ENCODE results near the gene GNE. TPM values are rescaled to one million over a fixed set of nuclear protein-coding genes. Genes with fewer than 3 reads are reported as not detected.

GNE gene
- total and polyA plus RNA-seq, 2 donors from 2014 or later, result 10.3 to 48.1 TPM

GRCh38 chr9:36208521-36209253 lies 49.6 kb downstream of the GNE start:
- peaks cover 0 to 22% (median 21%) of the 10 kb centered on the region in 3 donors for H3K4me1 ChIP-seq (ENCODE audit: control insufficient read depth in 2 of 3, insufficient read depth in 2 of 3, low read depth in 1 of 3, low read length in 3 of 3)
- intact Hi-C loops (cut with DNase I), result no loop called here
- no peaks in the 10 kb centered on the region for H3K27me3 ChIP-seq (ENCODE audit: control insufficient read depth, insufficient read depth, low read length)
- peaks cover 11 to 77% (median 56%) of the 10 kb centered on the region in 3 donors for H3K36me3 ChIP-seq (ENCODE audit: control insufficient read depth in 2 of 3, insufficient read depth in 3 of 3, low read length in 3 of 3)
- no peak for TF ChIP-seq CTCF (IDR thresholded peaks at IDR 0.05; ENCODE audit: borderline replicate concordance, extremely low read depth, insufficient read depth)
- no peak for FAIRE-seq
- peak overlapping the region in 1 of 3 donors; percentile 17 for H3K9ac ChIP-seq (ENCODE audit: low read length in 3 of 3)
- DNase-seq, result no peak
- H3K27ac ChIP-seq (ENCODE audit: low read depth in 2 of 2, low read length in 2 of 2), result peak overlapping the region in 1 of 2 donors; percentile 62
- H3K9me3 ChIP-seq (ENCODE audit: control insufficient read depth in 2 of 3, insufficient read depth in 1 of 3, low read length in 3 of 3), result no peaks in the 10 kb centered on the region
- H3K4me3 ChIP-seq (ENCODE audit: low read length in 3 of 3), result no peak overlapping the region

DNA sequence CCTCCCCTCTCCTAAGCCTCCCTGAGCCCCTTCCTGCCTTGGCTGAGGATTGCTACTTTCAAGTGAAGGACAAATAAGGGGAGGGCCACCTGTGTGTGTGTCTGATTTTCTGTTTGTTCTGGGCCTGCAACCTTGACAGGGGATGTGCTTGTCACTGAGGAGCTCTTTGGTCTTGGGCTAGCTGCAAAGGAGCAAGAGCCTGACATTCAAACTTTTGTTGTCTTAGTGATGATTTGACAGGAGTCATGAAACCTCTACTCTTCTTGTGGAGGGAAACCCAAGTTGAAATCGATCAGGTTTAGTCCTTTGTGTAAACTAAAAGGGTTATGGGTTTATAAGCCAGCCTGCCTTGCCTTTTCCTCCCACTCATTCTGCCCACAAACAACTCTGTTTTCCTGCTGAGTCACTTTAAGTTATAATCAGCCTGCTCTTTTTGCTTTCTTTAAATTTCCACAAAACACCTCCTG lies 50.7 kb downstream of the GNE start:
- peak overlapping the region in 1 of 3 donors; percentile 28 for H3K9ac ChIP-seq (ENCODE audit: low read length in 3 of 3)
- H3K9me3 ChIP-seq (ENCODE audit: control insufficient read depth in 2 of 3, insufficient read depth in 1 of 3, low read length in 3 of 3), result no peaks in the 10 kb centered on the region
- intact Hi-C loops (cut with DNase I), result no loop called here
- no peaks in the 10 kb centered on the region for H3K27me3 ChIP-seq (ENCODE audit: control insufficient read depth, insufficient read depth, low read length)
- peaks cover 0 to 22% (median 21%) of the 10 kb centered on the region in 3 donors for H3K4me1 ChIP-seq (ENCODE audit: control insufficient read depth in 2 of 3, insufficient read depth in 2 of 3, low read depth in 1 of 3, low read length in 3 of 3)
- H3K4me3 ChIP-seq (ENCODE audit: low read length in 3 of 3), result no peak overlapping the region
- FAIRE-seq (no peak), DNase-seq (no peak)
- peaks cover 12 to 83% (median 62%) of the 10 kb centered on the region in 3 donors for H3K36me3 ChIP-seq (ENCODE audit: control insufficient read depth in 2 of 3, insufficient read depth in 3 of 3, low read length in 3 of 3)
- peak overlapping the region; percentile 33 to 70 for H3K27ac ChIP-seq (ENCODE audit: low read depth in 2 of 2, low read length in 2 of 2)
- TF ChIP-seq CTCF (IDR thresholded peaks at IDR 0.05; ENCODE audit: borderline replicate concordance, extremely low read depth, insufficient read depth), result no peak

DNA sequence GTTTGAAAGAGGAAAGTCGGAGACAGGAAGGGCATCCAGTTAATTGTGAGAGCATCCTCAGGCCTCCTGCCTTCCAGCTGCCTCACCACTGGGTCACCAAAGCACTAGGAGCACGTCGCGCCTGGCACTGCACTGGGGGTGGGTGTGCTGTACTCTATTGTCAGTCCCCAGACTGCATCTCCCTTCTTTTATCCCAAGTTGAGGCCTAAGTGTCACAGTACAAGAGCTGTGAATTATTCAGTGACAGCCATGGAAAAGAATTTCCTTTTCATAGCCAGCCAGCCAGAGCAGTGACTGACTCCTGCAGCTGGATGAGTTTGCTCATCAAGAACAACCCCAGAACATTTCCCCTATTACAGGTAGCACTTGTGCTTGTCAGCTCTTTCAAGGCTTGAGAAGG lies 51.2 kb downstream of the GNE start:
- intact Hi-C loops (cut with DNase I), result no loop called here
- TF ChIP-seq CTCF (IDR thresholded peaks at IDR 0.05; ENCODE audit: borderline replicate concordance, extremely low read depth, insufficient read depth), result no peak
- H3K4me3 ChIP-seq (ENCODE audit: low read length in 3 of 3), result no peak overlapping the region
- H3K36me3 ChIP-seq (ENCODE audit: control insufficient read depth in 2 of 3, insufficient read depth in 3 of 3, low read length in 3 of 3), result peaks cover 12 to 83% (median 64%) of the 10 kb centered on the region in 3 donors
- FAIRE-seq (no peak), DNase-seq (no peak)
- no peaks in the 10 kb centered on the region for H3K9me3 ChIP-seq (ENCODE audit: control insufficient read depth in 2 of 3, insufficient read depth in 1 of 3, low read length in 3 of 3)
- peak overlapping the region; percentile 33 to 70 for H3K27ac ChIP-seq (ENCODE audit: low read depth in 2 of 2, low read length in 2 of 2)
- H3K4me1 ChIP-seq (ENCODE audit: control insufficient read depth in 2 of 3, insufficient read depth in 2 of 3, low read depth in 1 of 3, low read length in 3 of 3), result peaks cover 0 to 22% (median 21%) of the 10 kb centered on the region in 3 donors
- peak overlapping the region in 2 of 3 donors; percentile 10 to 28 for H3K9ac ChIP-seq (ENCODE audit: low read length in 3 of 3)
- no peaks in the 10 kb centered on the region for H3K27me3 ChIP-seq (ENCODE audit: control insufficient read depth, insufficient read depth, low read length)

All from kidney (tissue), 14 donors.